Activated CD4-positive, alpha-beta T cell treated with anti-CD3 and anti-CD28 coated beads for 36 hours (primary cell): Measurements from ENCODE around the gene RIIAD1. TPM values are rescaled to one million over a fixed set of nuclear protein-coding genes. Genes with fewer than 3 reads are reported as not detected.
"Not testable (repeated sequence)": the region's sequence is repeated elsewhere in the genome, so short reads cannot be mapped to it uniquely, and the experiment has no call there.

Experiments used
- ATAC-seq: fragments of 200-7000 bp; cut with Tn5 transposase; one replicate; pipeline ENCODE4 v1.10.0; 2021; ENCODE audit warnings: mild to moderate bottlenecking, moderate library complexity
- CTCF ChIA-PET: fragments of 350-600 bp; sonication (Branson Sonifier 250); formaldehyde crosslinking; loops from one replicate; lab custom pipeline; 2021; ENCODE audit warnings: antibody characterized with exemption; lab: Charles Lee
- POLR2A ChIA-PET: fragments of 350-600 bp; sonication (Branson Sonifier 250); formaldehyde crosslinking; loops from one replicate; lab custom pipeline; 2021; ENCODE audit warnings: antibody characterized with exemption, inconsistent platforms; lab: Charles Lee
- DNase-seq: peaks from one replicate; pipeline ENCODE4 v3.0.0-alpha.2; 2020
- H3K27ac Mint-ChIP-seq: one replicate; pipeline ENCODE4 v1.8.0; 2021; ENCODE audit warnings: mixed read lengths
- H3K27me3 Mint-ChIP-seq: one replicate; pipeline ENCODE4 v1.8.0; 2021; ENCODE audit warnings: mixed read lengths
- H3K36me3 Mint-ChIP-seq: one replicate; pipeline ENCODE4 v1.8.0; 2021; ENCODE audit warnings: low read depth, mixed read lengths
- H3K4me1 Mint-ChIP-seq: one replicate; pipeline ENCODE4 v1.8.0; 2021; ENCODE audit warnings: mixed read lengths
- H3K4me3 Mint-ChIP-seq: one replicate; pipeline ENCODE4 v1.8.0; 2021; ENCODE audit warnings: mild to moderate bottlenecking, moderate library complexity, mixed read lengths
- H3K9me3 Mint-ChIP-seq: one replicate; pipeline ENCODE4 v1.8.0; 2021; ENCODE audit warnings: low read depth, mixed read lengths
- intact Hi-C, 2 experiments: fragments of 100-400 bp; cut with DNase I in 1 of 2; cut with micrococcal nuclease in 1 of 2; formaldehyde crosslinking; loops; one replicate each; pipeline versions ENCODE4 v1.14.2 to v1.15.1; 2022 to 2024; cut with DNase I, micrococcal nuclease
- total RNA-seq, 2 experiments: library from RNA; stranded (reverse); gene quantifications; one replicate each; pipeline ENCODE4 v1.2.3, GENCODE V29; 2021

Gene RIIAD1
- total RNA-seq, 2 experiments from 2014 or later, result not detected

DNA sequence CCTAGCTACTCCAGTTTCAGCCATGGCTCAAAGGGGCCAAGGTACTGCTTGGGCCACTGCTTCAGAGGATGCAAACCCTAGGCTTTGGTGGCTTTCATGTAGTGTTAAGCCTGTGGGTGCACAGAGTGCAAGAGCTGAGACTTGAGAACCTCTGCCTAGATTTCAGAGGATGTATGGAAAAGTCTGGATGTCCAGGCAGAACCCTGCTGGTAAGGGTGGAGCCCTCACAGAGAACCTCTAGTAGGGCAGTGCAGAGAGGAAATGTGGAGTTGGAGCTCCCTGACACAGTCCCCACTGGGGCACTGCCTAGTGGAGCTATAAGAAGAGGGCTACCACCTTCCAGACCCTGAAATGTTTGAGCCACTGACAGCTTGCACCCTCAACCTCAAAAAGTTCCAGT, 16.2 kb downstream of the RIIAD1 start:
- H3K27ac Mint-ChIP-seq, result no peak overlapping the region
- CTCF ChIA-PET, result interaction anchor here (0.7 kb wide), 1 partner anchor 36 kb away, joined by 4 read pairs; no protein-coding TSS in a partner anchor
- ATAC-seq (no peak), DNase-seq (no peak)
- POLR2A ChIA-PET, result no interaction called here
- H3K9me3 Mint-ChIP-seq, result peaks cover 10% of the 10 kb centered on the region
- no peaks in the 10 kb centered on the region for H3K36me3 Mint-ChIP-seq
- no peaks in the 10 kb centered on the region for H3K4me1 Mint-ChIP-seq
- no peak overlapping the region for H3K4me3 Mint-ChIP-seq
- H3K27me3 Mint-ChIP-seq, result peaks cover 1% of the 10 kb centered on the region
- intact Hi-C loops, result loop anchor here (5.0 to 10.0 kb wide), 3 partner anchors 200 to 433 kb away; no protein-coding TSS in a partner anchor

DNA sequence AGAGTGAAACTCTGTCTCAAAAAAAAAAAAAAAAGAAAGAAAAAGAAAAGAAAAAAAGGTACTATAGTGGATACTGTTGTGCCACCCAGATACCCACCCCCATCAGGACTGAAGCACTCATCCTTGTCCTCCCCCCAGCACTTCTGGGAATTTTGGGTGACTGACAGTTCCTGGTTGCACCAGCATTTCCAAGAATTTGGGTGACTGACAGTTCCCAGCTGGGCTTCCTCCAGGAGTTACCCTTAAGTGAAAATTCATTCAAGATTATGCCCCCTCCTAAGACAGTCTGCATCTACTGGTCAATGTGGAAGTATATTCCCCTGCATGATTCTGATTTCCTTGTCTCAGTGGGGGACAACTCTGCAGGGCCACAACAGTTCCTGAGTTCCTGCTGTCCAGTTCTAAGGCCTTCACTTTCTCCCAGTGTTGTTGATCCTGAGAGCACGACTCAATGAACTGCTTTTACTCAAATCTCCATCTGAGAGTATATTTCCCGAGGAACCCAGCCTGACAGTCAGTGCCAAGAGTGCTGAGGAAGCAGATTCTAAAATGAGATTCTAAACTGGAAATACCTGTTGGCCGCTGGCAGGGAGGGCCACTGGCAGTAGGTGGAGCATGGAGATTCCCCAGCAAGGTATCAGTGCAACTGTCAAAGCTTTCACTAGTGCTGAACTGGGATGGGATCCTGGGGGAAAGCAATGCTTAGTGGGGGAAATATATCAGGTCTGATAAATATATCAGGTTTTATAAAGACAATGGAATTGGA, 18.5 kb downstream of the RIIAD1 start:
- POLR2A ChIA-PET, result no interaction called here
- Mint-ChIP-seq H3K36me3 (no peaks in the 10 kb centered on the region), H3K27me3 (peaks cover 1% of the 10 kb centered on the region), H3K4me3 (no peak overlapping the region), H3K4me1 (no peaks in the 10 kb centered on the region), H3K9me3 (peaks cover 10% of the 10 kb centered on the region), H3K27ac (no peak overlapping the region)
- CTCF ChIA-PET, result no interaction called here
- intact Hi-C loops, result loop anchor here (5.0 to 10.0 kb wide), 3 partner anchors 202 to 435 kb away; no protein-coding TSS in a partner anchor
- no peak for ATAC-seq
- no peak for DNase-seq

DNA sequence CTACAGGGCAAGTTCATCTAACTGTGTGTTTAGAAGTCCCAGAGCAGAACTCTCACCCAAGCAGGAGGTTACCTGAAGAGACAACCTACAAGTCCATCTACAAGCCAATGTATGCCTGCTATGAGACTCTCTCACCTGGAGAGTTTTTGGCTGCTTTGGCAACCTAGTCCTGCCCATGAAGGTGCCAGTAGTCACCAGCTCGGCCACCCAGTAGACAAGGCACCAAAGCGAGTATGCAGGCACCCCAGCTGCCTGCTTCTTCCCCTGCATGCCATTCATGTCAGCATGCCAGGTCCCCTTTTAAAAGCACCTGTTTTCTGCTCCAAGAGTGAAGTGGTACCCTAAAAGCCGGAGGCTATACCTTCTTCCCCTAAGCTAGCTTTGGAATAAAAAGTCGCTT, 20.2 kb downstream of the RIIAD1 start:
- Mint-ChIP-seq H3K4me3 (no peak overlapping the region), H3K9me3 (peaks cover 10% of the 10 kb centered on the region), H3K27me3 (peaks cover 9% of the 10 kb centered on the region), H3K4me1 (no peaks in the 10 kb centered on the region), H3K27ac (no peak overlapping the region), H3K36me3 (no peaks in the 10 kb centered on the region)
- intact Hi-C loops, result no loop called here
- DNase-seq, result no peak
- POLR2A ChIA-PET, result no interaction called here
- no peak for ATAC-seq
- CTCF ChIA-PET, result interaction anchor here (0.6 kb wide), 1 partner anchor 200 kb away, joined by 3 read pairs; no protein-coding TSS in a partner anchor

DNA sequence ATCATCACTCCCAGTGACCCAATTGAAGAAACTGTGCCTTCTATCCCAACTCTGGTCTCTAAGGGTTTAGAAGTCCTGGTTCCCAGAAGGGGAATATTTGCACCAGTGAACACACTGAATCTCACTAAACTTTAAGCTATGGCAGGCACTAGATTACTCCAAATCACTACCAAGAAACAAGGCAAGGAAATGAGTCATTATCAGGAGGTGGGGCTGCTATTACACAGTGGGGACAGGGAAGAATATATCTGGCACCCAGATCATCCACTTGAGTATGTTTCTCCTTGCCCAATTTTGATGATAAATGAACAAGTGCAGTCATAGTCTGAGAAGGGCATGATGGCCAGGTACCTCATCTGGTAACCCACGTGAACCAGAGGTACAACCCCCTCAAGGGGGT, 35.0 kb downstream of the RIIAD1 start:
- Mint-ChIP-seq H3K4me3 (no peak overlapping the region), H3K9me3 (no peaks in the 10 kb centered on the region), H3K4me1 (peaks cover 13% of the 10 kb centered on the region), H3K36me3 (peaks cover 20% of the 10 kb centered on the region), H3K27ac (peak overlapping the region; percentile 27), H3K27me3 (peaks cover 3% of the 10 kb centered on the region)
- ATAC-seq, result peak; percentile 92
- CTCF ChIA-PET, result interaction anchor here (0.6 kb wide), 1 partner anchor 190 kb away, joined by 3 read pairs; no protein-coding TSS in a partner anchor
- no peak for DNase-seq
- POLR2A ChIA-PET, result interaction anchor here (0.7 kb wide), 2 partner anchors 245 to 281 kb away, joined by 3 to 4 read pairs; partner anchors contain the start of gene CGN
- intact Hi-C loops, result no loop called here

DNA sequence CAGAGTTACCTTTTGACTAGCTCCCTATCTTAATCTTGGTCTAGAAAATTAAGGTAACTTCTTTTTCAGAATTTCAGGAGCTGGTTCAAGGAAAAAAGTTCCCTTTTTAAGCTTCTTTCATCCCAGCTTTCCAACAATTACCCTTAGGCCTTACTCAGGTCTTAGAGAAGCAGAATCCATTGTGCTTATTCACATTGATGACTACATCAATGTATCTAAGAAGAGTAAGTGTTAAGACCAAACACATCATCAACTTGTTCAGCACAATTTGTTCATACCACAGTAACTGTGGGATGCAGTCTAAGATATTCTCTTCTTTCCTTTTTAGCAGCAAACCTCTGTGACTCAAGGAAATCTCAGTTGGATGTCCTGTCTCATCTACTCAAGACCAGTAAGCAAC, 37.9 kb downstream of the RIIAD1 start:
- intact Hi-C loops, result no loop called here
- H3K27ac Mint-ChIP-seq, result no peak overlapping the region
- H3K4me3 Mint-ChIP-seq, result no peak overlapping the region
- no peaks in the 10 kb centered on the region for H3K9me3 Mint-ChIP-seq
- H3K36me3 Mint-ChIP-seq, result peaks cover 30% of the 10 kb centered on the region
- ChIA-PET CTCF (interaction anchor here (0.6 to 1.2 kb wide), 3 partner anchors 16 to 377 kb away, joined by 3 read pairs; no protein-coding TSS in a partner anchor), POLR2A (interaction anchor here (1.1 kb wide), 1 partner anchor 62 kb away, joined by 3 read pairs; no protein-coding TSS in a partner anchor)
- DNase-seq (no peak), ATAC-seq (no peak)
- peaks cover 28% of the 10 kb centered on the region for H3K4me1 Mint-ChIP-seq
- no peaks in the 10 kb centered on the region for H3K27me3 Mint-ChIP-seq

DNA sequence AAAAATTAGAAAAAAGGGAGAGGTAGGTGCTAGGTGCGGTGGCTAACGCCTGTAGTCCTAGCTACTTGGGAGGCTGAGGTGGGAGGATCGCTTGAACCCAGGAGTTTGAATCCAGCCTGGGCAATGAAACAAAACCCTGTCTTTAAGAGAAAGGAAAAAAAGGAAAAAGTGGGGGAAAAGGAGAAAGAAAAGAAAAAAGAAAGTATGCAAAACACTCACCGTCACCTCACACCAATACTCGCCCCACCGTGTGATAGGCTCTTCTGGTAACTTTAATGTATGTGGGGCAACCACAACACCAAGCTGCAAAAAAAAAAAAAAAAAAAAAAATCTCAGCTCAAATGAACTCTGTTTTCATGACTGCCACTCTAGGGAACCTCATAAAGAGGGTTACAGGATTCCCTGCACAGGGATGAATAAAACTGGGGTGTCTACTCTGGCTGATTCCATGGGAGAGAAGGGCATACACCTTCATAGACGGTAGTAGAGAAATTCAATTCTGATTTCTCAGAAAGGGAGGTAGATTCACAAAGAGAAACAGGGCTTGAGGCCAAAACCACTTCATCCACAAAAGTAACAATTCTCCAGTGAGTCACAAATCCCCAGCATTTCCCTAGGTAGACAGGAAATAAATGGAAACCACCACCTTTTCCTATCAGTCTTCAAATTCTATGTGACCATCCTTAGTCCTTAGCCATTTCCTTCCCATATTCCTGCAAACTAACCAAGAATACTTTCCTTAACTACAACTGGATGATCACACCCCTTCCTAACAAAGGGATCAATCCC, 39.5 kb downstream of the RIIAD1 start:
- H3K4me1 Mint-ChIP-seq, result peaks cover 33% of the 10 kb centered on the region
- no peak overlapping the region for H3K4me3 Mint-ChIP-seq
- CTCF ChIA-PET, result no interaction called here
- ATAC-seq (no peak), DNase-seq (no peak)
- no peaks in the 10 kb centered on the region for H3K27me3 Mint-ChIP-seq
- POLR2A ChIA-PET, result interaction anchor here (0.6 kb wide), 2 partner anchors 34 to 236 kb away, joined by 3 to 4 read pairs; no protein-coding TSS in a partner anchor
- peak overlapping the region; percentile 42 for H3K27ac Mint-ChIP-seq
- intact Hi-C loops, result loop anchor here in 1 of 2 experiments (5.0 kb wide), 1 partner anchor 77 kb away; the partner anchor contains the start of gene C2CD4D
- H3K9me3 Mint-ChIP-seq, result no peaks in the 10 kb centered on the region
- H3K36me3 Mint-ChIP-seq, result peaks cover 30% of the 10 kb centered on the region

DNA sequence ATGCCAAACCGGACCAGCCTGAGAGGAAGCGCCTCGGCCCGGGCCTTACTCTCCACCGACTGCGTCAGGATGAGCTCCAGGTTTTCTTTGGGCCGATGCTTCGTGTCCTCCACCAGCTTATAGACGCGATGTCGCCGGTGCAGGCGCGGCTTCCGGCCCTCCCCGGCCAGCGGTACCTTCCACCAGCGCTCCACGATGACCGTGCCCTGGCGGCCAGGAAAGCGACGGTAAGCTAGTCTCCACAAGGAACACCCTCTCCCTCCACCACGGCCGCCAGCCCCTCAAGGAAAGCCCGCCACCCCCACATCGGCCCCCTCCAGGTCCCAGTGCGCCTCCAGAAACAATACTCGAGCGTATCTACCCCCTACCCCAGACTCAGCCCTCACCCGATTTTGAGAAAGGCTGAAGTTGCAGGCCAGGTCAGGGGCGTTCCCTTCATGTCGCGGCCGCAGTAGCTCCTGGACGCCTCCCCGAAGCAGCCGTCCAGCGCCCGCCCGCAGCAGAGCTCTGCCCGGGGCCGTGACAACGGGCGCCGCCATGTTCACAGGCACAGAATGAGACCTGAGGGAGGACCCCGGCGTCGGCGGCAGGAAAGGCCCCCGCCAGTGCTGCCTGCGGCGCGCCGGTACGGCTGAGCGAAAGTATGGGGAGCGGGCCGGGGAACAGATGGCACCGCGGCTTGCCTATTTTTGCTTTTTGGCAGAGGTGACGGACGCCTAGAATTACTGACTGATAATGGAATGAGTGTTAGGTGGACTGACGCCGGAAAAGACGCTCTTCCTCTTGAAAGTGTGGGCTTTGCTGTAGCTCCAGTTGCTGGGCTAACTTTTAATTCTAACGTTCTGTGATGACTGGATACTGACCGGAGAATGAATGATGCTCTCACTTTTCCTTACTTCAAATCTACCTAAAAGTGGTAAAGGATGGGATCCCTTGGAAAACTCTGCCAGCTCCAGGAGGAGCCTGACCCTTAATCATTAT, 41.9 kb downstream of the RIIAD1 start, which contains the start of gene MRPL9:
MRPL9 (minus strand) TSS at position 556 of the 981 bp plus-strand sequence; CDS start at position 539, 17 bp downstream.
- ChIA-PET CTCF (interaction anchor here (0.6 to 2.4 kb wide), 14 partner anchors 14 to 391 kb away, joined by 3 to 17 read pairs (median 3); partner anchors contain the start of genes SELENBP1 and TDRKH), POLR2A (interaction anchor here (0.6 to 1.4 kb wide), 5 partner anchors 26 to 562 kb away, joined by 3 to 7 read pairs (median 4); partner anchors contain the start of gene TDRKH)
- Mint-ChIP-seq H3K36me3 (peaks cover 27% of the 10 kb centered on the region), H3K4me3 (peak within 1 kb of the TSS; percentile 89), H3K27me3 (no peaks in the 10 kb centered on the region), H3K27ac (peak within 1 kb of the TSS; percentile 95), H3K4me1 (peaks cover 24% of the 10 kb centered on the region), H3K9me3 (no peaks in the 10 kb centered on the region)
- ATAC-seq (peak; percentile 99), DNase-seq (peak; percentile 94)
- intact Hi-C loops, result loop anchor here (1.0 to 5.0 kb wide), 6 partner anchors 27 to 436 kb away; partner anchors contain the start of genes TDRKH (in 2 of the 2), C2CD4D (in 1 of the 2), PI4KB (in 1 of the 2) and PSMB4 (in 1 of the 2)

DNA sequence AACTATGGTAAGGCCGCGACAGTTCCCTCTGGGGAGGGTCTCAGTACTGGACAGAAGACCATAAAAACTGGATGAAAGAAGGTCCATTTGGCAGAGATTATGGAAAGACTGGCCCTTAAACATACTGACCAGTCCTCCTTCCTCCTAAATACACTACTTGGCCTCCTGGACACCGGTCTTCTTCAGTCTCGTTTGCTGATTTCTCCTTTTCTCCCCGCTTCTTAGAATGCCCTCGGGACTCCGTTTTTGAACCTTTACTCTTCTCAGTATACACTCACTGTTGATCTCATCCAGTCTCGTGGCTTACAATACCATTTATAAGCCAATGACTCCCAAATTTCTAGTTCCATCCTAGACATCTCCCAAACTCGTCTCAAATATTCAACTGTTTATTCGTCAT, 42.7 kb downstream of the RIIAD1 start:
- no peak for DNase-seq
- peak overlapping the region; percentile 95 for H3K27ac Mint-ChIP-seq
- peaks cover 27% of the 10 kb centered on the region for H3K36me3 Mint-ChIP-seq
- ATAC-seq, result no peak
- intact Hi-C loops, result loop anchor here (1.0 to 5.0 kb wide), 6 partner anchors 26 to 437 kb away; partner anchors contain the start of genes TDRKH (in 2 of the 2), C2CD4D (in 1 of the 2), PI4KB (in 1 of the 2) and PSMB4 (in 1 of the 2)
- CTCF ChIA-PET, result interaction anchor here (0.8 to 2.4 kb wide), 7 partner anchors 25 to 183 kb away, joined by 3 to 17 read pairs (median 4); partner anchors contain the start of gene TDRKH
- no peaks in the 10 kb centered on the region for H3K9me3 Mint-ChIP-seq
- peak overlapping the region; percentile 89 for H3K4me3 Mint-ChIP-seq
- POLR2A ChIA-PET, result interaction anchor here (1.0 kb wide), 1 partner anchor 58 kb away, joined by 4 read pairs; no protein-coding TSS in a partner anchor
- H3K27me3 Mint-ChIP-seq, result no peaks in the 10 kb centered on the region
- H3K4me1 Mint-ChIP-seq, result peaks cover 24% of the 10 kb centered on the region

DNA sequence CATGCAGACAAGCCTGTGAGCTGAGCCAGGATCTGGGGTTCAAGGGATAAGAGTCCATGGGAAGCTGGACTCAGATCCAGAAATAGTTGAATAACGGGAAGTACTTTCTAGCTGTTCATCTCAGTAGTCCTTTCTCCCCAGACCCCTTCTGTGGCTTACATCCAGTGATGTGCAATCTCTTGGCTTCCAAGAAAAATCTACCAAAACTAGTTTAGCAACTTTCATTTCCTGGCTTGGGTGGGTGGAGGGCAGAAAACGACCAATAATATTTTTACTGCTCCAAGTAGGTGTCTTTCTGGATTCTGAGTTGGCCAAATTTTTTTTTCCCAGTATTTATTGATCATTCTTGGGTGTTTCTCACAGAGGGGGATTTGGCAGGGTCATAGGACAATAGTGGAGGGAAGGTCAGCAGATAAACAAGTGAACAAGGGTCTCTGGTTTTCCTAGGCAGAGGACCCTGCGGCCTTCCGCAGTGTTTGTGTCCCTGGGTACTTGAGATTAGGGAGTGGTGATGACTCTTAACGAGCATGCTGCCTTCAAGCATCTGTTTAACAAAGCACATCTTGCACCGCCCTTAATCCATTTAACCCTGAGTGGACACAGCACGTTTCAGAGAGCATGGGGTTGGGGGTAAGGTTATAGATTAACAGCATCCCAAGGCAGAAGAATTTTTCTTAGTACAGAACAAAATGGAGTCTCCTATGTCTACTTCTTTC, 47.2 kb downstream of the RIIAD1 start:
- intact Hi-C loops, H3K4me3 Mint-ChIP-seq, H3K27me3 Mint-ChIP-seq, DNase-seq, POLR2A ChIA-PET, H3K9me3 Mint-ChIP-seq, ATAC-seq, H3K36me3 Mint-ChIP-seq, H3K27ac Mint-ChIP-seq: not testable (repeated sequence)
- CTCF ChIA-PET, result interaction anchor here (1.0 kb wide), 1 partner anchor 18 kb away, joined by 3 read pairs; no protein-coding TSS in a partner anchor
- peaks cover 12% of the 10 kb centered on the region for H3K4me1 Mint-ChIP-seq
